ENCODE results near the gene CCDC51. TPM values are rescaled to one million over a fixed set of nuclear protein-coding genes. Genes with fewer than 3 reads are reported as not detected.

Gene CCDC51
- polyA plus RNA-seq, 1 of the 3 experiments (the other 2 are of a cell fraction): 24.2 TPM

GRCh38 chr3:48395714-48396113, 44.2 kb downstream of the CCDC51 start:
- ChIA-PET CTCF (interaction anchor here (1.0 to 4.9 kb wide), 2 partner anchors 40 to 122 kb away, joined by 3 to 40 read pairs; no protein-coding TSS in a partner anchor), POLR2A (no interaction called here)
- no peak overlapping the region for H3K27ac ChIP-seq (ENCODE audit: low read depth in 2 of 2, low read length in 1 of 2)
- H4K20me1 ChIP-seq (ENCODE audit: insufficient read depth): no peaks in the 10 kb centered on the region
- no peak overlapping the region for H3K9ac ChIP-seq
- H3K9me2 ChIP-seq: no peaks in the 10 kb centered on the region
- H3K9me3 ChIP-seq: no peaks in the 10 kb centered on the region
- WGBS (ENCODE audit: low lambda C conversion rate): 68% methylated on average over 3 of the region's 3 CpGs
- no peaks in the 10 kb centered on the region for H3K36me3 ChIP-seq (replicated peaks in 1 of 2; ENCODE audit: control insufficient read depth in 1 of 2, insufficient read depth in 2 of 2, low read length in 1 of 2)
- H3F3A ChIP-seq (replicated peaks; ENCODE audit: insufficient read depth): no peaks in the 10 kb centered on the region
- H2AFZ ChIP-seq (ENCODE audit: low read depth): no peak overlapping the region
- H3K79me2 ChIP-seq (ENCODE audit: insufficient read depth): no peaks in the 10 kb centered on the region
- H3K4me1 ChIP-seq (ENCODE audit: control insufficient read depth in 1 of 2, insufficient read depth in 2 of 2, low read depth in 1 of 2, low read length in 1 of 2): peaks cover 0 to 23% of the 10 kb centered on the region in 2 experiments; a peak in 1 of 4 replicates
- no peak for DNase-seq
- H3K4me2 ChIP-seq: no peak overlapping the region
- no peaks in the 10 kb centered on the region for H3K27me3 ChIP-seq (ENCODE audit: insufficient read depth)
- no peak overlapping the region for H3K4me3 ChIP-seq (ENCODE audit: low read depth in 2 of 2, low read length in 1 of 2)
- no peak for TF ChIP-seq JUND (IDR thresholded peaks at IDR 0.05)
- no peak for TF ChIP-seq SIN3A (IDR thresholded peaks at IDR 0.05; ENCODE audit: borderline replicate concordance, low read depth, low read length)
- TF ChIP-seq SMC3 (IDR thresholded peaks at IDR 0.05; ENCODE audit: low read depth, low read length): no peak
- TF ChIP-seq CHD2 (IDR thresholded peaks at IDR 0.05; ENCODE audit: low read length, partially characterized antibody): no peak
- no peak for TF ChIP-seq ELF1 (IDR thresholded peaks at IDR 0.05)
- no peak for TF ChIP-seq ZBTB33 (IDR thresholded peaks at IDR 0.05; ENCODE audit: borderline replicate concordance, low read depth)
- TF ChIP-seq TEAD4 (IDR thresholded peaks at IDR 0.05; ENCODE audit: borderline replicate concordance, insufficient read depth): no peak
- no peak for TF ChIP-seq MEF2A (IDR thresholded peaks at IDR 0.05; ENCODE audit: borderline replicate concordance, low read depth)
- TF ChIP-seq FOXM1 (IDR thresholded peaks at IDR 0.05; ENCODE audit: low read depth): no peak
- TF ChIP-seq RXRA (IDR thresholded peaks at IDR 0.05; ENCODE audit: borderline replicate concordance, low read depth): no peak
- TF ChIP-seq FOSL2 (IDR thresholded peaks at IDR 0.05; ENCODE audit: borderline replicate concordance, low read depth): no peak
- TF ChIP-seq POLR2AphosphoS5 (IDR thresholded peaks at IDR 0.05; ENCODE audit: low read depth, low read length): no peak
- no peak for TF ChIP-seq TCF12 (IDR thresholded peaks at IDR 0.05)

- TF ChIP-seq NFIC (IDR thresholded peaks at IDR 0.05; ENCODE audit: borderline replicate concordance) (no peak), FOXJ3 (CRISPR knock-in tag; IDR thresholded peaks at IDR 0.05) (no peak), YY1 (IDR thresholded peaks at IDR 0.05; ENCODE audit: low read depth) (no peak), GABPA (IDR thresholded peaks at IDR 0.05; ENCODE audit: low read depth) (no peak), RXRA (IDR thresholded peaks at IDR 0.05; ENCODE audit: borderline replicate concordance, low read depth) (no peak), CHD2 (IDR thresholded peaks at IDR 0.05; ENCODE audit: low read length, partially characterized antibody) (no peak), FOSL2 (IDR thresholded peaks at IDR 0.05; ENCODE audit: borderline replicate concordance, low read depth) (no peak), IRF3 (IDR thresholded peaks at IDR 0.05; ENCODE audit: low read depth, low read length) (no peak)
- ChIA-PET POLR2A (no interaction called here), CTCF (interaction anchor here (4.9 kb wide), 1 partner anchor 42 kb away, joined by 40 read pairs; no protein-coding TSS in a partner anchor)
- no peak for DNase-seq
- H4K20me1 ChIP-seq (ENCODE audit: insufficient read depth): no peaks in the 10 kb centered on the region
- H2AFZ ChIP-seq (ENCODE audit: low read depth): no peak overlapping the region
- no peaks in the 10 kb centered on the region for H3K79me2 ChIP-seq (ENCODE audit: insufficient read depth)
- no peaks in the 10 kb centered on the region for H3K9me2 ChIP-seq
- H3K4me1 ChIP-seq (ENCODE audit: control insufficient read depth in 1 of 2, insufficient read depth in 2 of 2, low read depth in 1 of 2, low read length in 1 of 2): peaks cover 0 to 17% of the 10 kb centered on the region in 2 experiments; a peak in 1 of 4 replicates
- no peak overlapping the region for H3K27ac ChIP-seq (ENCODE audit: low read depth in 2 of 2, low read length in 1 of 2)
- H3K27me3 ChIP-seq (ENCODE audit: insufficient read depth): no peaks in the 10 kb centered on the region; the same call in 1 of the 2 replicates
- no peaks in the 10 kb centered on the region for H3F3A ChIP-seq (replicated peaks; ENCODE audit: insufficient read depth)
- no peaks in the 10 kb centered on the region for H3K9me3 ChIP-seq
- no peaks in the 10 kb centered on the region for H3K36me3 ChIP-seq (replicated peaks in 1 of 2; ENCODE audit: control insufficient read depth in 1 of 2, insufficient read depth in 2 of 2, low read length in 1 of 2)
- H3K4me2 ChIP-seq: no peak overlapping the region
- no peak overlapping the region for H3K9ac ChIP-seq
- no peak overlapping the region for H3K4me3 ChIP-seq (ENCODE audit: low read depth in 2 of 2, low read length in 1 of 2)
- WGBS (ENCODE audit: low lambda C conversion rate): 86% methylated on average over 2 of the region's 2 CpGs
Measured at GRCh38 chr3:48394391-48394790, 45.5 kb downstream of the CCDC51 start.
